NCI-H1417 (cell line): Measurements from ENCODE around the gene CCDC85B.
A peak's percentile ranks its signal among the peaks of the same experiment; 100 is the strongest.
"Not testable (repeated sequence)": the region's sequence is repeated elsewhere in the genome, so short reads cannot be mapped to it uniquely, and the experiment has no call there.

Source experiments
- DNase-seq, 3 experiments: peaks; one replicate each; lab custom pipeline; 2025; lab: John Stamatoyannopoulos, UW

The CCDC85B gene

GRCh38 chr11:65890324-65891218 is at the start of gene CCDC85B:
CCDC85B (plus strand) TSS chr11:65890673; CDS start chr11:65890784, 111 bp downstream.
- peak; percentile 97 to 99 (median 98) for DNase-seq

DNA sequence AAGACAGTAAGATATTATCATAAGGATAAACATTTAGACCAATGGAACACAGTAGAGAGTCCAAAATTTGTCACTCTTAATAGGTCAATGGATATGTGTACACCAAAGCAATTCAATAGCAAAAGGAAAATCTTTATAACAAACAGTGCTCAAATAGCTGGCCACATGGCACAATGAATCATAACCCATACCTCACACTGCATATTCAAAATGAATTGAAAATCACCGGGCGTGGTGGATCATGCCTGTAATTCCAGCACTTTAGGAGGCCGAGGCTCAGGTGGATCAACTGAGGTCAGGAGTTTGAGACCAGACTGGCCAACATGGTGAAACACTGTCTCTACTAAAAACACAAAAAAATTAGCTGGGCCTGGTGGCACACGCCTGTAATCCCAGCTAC is 48.3 kb upstream of the CCDC85B start:
- DNase-seq: no peak

DNA sequence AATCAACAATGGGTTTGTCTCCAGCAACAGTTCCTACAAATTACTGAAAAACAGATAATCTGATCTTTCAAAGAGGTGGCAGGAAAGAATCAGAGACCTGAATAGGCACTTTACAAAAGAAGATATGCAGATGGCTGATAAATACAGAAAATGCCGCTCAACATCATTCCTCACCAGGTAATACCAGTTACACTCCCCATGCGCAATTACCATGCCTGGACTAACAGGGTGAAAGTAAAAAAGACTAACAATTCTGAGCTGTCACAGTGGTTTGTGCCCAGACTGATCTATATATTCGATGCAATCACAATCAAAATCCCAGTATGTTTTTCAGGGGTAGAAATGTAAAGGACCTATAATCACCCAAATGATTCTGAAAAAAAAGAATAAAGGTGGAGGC is 46.7 kb upstream of the CCDC85B start:
- no peak for DNase-seq

DNA sequence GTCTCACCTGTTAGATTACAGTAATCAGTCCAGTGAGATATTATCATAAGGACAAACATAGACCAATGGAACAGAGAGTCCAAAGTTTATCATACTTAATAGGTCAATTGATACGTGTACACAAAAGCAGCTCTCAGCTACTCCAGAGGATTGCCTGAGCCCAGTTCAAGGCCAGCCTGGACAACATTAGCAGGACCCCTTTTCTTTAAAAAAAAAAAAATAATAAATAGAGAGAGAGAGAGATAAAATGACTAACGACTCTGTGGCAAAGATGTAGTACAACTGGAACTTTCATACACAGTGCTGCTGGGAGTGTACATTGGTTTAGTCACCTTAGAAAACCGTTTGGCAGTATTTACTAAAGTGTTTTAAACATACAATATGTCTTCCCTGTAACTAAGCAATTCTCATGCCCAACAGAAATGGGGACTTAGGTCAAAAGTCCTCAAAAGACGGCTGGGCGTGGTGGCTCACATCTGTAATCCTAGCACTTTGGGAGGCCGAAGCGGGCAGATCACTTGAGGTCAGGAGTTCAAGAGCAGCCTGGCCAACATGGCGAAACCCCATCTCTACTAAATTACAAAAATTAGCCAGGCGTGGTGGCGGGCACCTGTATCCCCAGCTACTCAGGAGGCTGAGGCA is 46.1 kb upstream of the CCDC85B start:
- no peak for DNase-seq

DNA sequence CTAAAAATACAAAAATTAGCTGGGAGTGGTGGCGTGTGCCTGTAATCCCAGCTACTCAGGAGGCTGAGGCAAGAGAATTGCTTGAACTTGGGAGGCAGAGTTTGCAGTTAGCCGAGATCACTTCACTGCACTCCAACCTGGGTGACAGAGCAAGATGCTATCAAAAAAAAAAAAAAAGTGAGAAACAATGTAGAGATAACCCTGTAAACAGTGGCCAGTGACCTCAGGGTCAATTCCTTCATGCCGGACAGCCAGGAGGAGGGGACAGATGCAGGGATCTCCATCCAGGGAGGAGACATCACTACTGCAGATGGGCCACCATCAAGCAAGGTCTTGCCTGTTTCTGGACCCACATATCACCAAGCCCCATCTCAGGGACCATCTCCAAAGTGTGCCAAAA is 42.7 kb upstream of the CCDC85B start:
- no peak for DNase-seq

GRCh38 chr11:65848693-65849092 is 41.8 kb upstream of the CCDC85B start:
- not testable (repeated sequence) for DNase-seq

- no peak for DNase-seq
Measured at GRCh38 chr11:65849366-65849765, 41.1 kb upstream of the CCDC85B start.

DNA sequence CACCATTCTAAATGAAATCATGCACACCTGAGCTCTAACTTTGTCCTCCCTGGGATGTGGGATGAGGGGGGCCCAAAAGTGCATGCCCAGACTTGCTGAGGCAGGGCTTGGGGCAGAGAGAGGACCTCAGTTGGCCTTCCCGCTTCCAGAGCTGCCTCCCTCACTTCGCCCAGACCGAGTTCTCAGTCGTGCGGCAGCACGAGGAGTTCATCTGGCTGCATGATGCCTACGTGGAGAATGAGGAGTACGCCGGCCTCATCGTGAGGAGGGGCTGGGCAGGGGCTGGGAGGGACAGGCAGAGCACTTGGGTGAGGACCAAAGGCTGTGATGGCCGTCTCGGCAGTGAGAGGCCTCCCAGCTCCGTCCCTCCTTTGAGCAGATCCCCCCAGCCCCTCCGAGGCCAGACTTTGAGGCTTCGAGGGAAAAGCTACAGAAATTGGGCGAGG is 40.7 kb upstream of the CCDC85B start:
- no peak for DNase-seq

DNA sequence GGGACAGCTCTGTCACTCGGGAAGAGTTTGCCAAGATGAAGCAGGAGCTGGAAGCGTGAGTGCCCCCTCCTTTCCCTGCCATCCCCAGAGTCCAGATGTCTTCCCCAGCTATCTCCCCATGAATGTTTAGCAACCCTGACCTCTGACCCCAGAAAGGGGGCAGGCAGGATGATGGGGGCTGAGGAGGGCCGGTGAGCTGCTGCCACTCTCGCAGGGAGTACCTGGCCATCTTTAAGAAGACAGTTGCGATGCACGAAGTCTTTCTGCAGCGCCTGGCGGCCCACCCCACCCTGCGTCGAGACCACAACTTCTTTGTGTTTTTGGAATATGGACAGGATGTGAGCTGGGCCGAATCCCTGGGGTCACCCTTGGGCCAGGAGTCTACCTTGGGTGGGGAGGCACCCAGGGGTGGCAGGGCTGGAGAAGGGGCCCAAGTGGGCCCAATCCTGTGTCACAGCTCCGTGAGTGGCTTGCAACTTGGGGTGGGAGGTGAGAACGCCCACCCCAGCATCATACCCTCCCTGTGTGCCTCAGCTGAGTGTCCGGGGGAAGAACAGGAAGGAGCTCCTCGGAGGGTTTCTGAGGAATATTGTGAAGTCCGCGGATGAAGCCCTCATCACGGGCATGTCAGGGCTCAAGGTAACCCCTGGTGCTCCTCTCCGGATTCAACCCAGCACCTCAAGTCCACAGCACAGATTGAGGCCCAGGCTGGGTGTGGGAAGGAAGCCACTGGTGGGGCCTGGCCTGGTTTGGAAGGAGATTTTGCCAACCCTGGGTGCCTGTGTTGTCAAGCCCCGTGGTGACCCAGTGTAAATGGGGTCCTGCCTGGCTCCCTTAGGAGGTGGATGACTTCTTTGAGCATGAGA is 40.0 kb upstream of the CCDC85B start:
- no peak for DNase-seq

DNA sequence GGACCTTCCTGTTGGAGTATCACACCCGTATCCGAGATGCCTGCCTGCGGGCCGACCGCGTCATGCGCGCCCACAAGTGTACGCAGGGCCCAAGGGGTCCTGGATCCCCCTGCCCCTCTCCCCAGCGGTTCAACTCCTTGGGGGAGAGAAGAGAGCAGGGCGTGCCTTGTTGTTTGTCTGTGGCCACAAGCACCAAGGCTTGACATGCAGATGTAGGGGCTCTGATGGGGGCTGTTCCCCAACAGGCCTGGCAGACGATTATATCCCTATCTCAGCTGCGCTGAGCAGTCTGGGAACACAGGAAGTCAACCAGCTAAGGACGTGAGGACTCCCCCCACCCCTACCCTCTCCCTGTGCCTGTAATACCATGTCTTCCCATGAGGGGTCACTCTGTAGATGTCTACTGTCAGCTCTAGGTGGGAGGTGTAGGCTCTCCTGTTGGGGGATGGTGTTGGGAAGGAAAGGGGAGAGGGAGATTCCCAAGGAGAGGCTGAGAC is 39.3 kb upstream of the CCDC85B start:
- peak in 1 of 3 experiments; percentile 27 for DNase-seq

- DNase-seq: no peak
Measured at GRCh38 chr11:65851811-65852507, 38.5 kb upstream of the CCDC85B start.

- DNase-seq: no peak
Measured at GRCh38 chr11:65852508-65853245, 37.8 kb upstream of the CCDC85B start.

GRCh38 chr11:65853246-65853979 is 37.1 kb upstream of the CCDC85B start:
- no peak for DNase-seq

- no peak for DNase-seq
Measured at GRCh38 chr11:65854161-65854592, 36.3 kb upstream of the CCDC85B start.

- no peak for DNase-seq
Measured at GRCh38 chr11:65854852-65855837, 35.3 kb upstream of the CCDC85B start.

GRCh38 chr11:65855927-65856363 is 34.5 kb upstream of the CCDC85B start:
- DNase-seq: peak in 1 of 3 experiments; percentile 36

- peak; percentile 46 to 78 (median 72) for DNase-seq
Measured at GRCh38 chr11:65856689-65857499, 33.6 kb upstream of the CCDC85B start.

GRCh38 chr11:65857500-65857852 is 33.0 kb upstream of the CCDC85B start:
- DNase-seq: peak; percentile 58 to 93 (median 88)
